Skeletal muscle satellite cell (primary cell): ENCODE data around the gene SCARB1.
"Not testable (repeated sequence)": the region's sequence is repeated elsewhere in the genome, so short reads cannot be mapped to it uniquely, and the experiment has no call there.

Experiments
- H3K27me3 ChIP-seq: 2 replicates; pipeline ENCODE4 v1.7.0; 2013; ENCODE audit warnings: low read length; ENCODE audit not compliant: control insufficient read depth, insufficient read depth
- H3K36me3 ChIP-seq: 2 replicates; pipeline ENCODE4 v1.7.0; 2013; ENCODE audit warnings: mild to moderate bottlenecking, control low read depth, low read length; ENCODE audit not compliant: insufficient read depth
- H3K4me1 ChIP-seq: 2 replicates; pipeline ENCODE4 v1.7.0; 2013; ENCODE audit warnings: low read length; ENCODE audit not compliant: control insufficient read depth, insufficient read depth
- H3K4me2 ChIP-seq: 2 replicates; pipeline ENCODE4 v1.7.0; 2013; ENCODE audit warnings: mild to moderate bottlenecking, low read length
- H3K4me3 ChIP-seq: 2 replicates; pipeline ENCODE4 v1.7.0; 2013; ENCODE audit warnings: low read length
- H3K9ac ChIP-seq: 2 replicates; pipeline ENCODE4 v1.7.0; 2013; ENCODE audit warnings: mild to moderate bottlenecking, low read depth, low read length, moderate library complexity
- H3K9me3 ChIP-seq: replicated peaks from 2 replicates; pipeline ENCODE4 v1.7.0; 2013; ENCODE audit warnings: mild to moderate bottlenecking, control low read depth, low read length

Gene SCARB1

DNA sequence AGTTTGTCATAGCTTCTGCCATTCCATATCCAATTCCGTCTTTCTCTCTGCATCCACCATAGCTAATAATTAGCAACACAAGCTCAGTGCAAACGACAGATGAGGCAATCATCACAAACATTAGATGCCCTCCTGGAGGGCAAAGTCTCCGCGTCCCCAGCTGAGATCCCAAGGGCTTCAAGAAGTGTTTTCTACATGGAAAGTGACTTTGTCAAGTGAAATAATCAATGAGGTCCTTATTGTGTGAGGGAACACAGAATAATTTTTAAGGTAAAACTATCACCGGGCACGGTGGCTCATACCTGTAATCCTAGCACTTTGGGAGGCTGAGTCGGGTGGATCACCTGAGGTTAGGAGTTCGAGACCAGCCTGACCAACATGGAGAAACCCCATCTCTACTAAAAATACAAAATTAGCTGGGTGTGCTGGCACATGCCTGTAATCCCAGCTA lies 36.7 kb upstream of the SCARB1 start:
- not testable (repeated sequence) for H3K36me3 ChIP-seq, H3K9me3 ChIP-seq, H3K4me3 ChIP-seq, H3K4me2 ChIP-seq, H3K27me3 ChIP-seq, H3K9ac ChIP-seq
- H3K4me1 ChIP-seq: peaks cover 16% of the 10 kb centered on the region

GRCh38 chr12:124898923-124899294 lies 35.2 kb upstream of the SCARB1 start:
- H3K4me3 ChIP-seq: peak overlapping the region; percentile 10
- H3K4me1 ChIP-seq: peaks cover 7% of the 10 kb centered on the region
- no peaks in the 10 kb centered on the region for H3K27me3 ChIP-seq
- H3K36me3 ChIP-seq: no peaks in the 10 kb centered on the region
- peak overlapping the region; percentile 46 for H3K4me2 ChIP-seq
- no peak overlapping the region for H3K9ac ChIP-seq
- no peaks in the 10 kb centered on the region for H3K9me3 ChIP-seq

- Histone ChIP-seq H3K9me3 (no peaks in the 10 kb centered on the region), H3K4me2 (peak overlapping the region; percentile 46), H3K9ac (no peak overlapping the region), H3K4me1 (peaks cover 7% of the 10 kb centered on the region), H3K36me3 (no peaks in the 10 kb centered on the region), H3K4me3 (no peak overlapping the region), H3K27me3 (no peaks in the 10 kb centered on the region)
These were observed 34.7 kb upstream of the SCARB1 start for GRCh38 chr12:124898200-124898922.

DNA sequence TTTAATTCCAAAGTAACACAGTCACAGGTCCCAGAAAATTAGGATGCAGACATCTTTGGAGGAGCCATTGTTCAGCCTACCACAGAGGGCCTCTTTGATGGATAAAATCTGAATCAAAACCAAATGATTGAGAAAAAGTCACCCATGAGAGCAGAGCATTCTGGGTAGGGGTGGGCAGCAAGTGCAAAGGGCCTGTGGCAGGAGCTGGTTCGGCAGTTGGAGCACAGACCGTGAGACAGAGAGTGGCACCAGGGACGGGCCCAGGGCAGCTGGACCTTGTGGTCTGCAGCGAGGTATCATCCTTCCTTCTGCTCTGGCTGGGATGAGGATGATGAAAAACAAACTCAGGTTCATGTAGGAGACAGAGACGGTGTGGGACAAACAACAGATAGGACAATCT lies 32.8 kb upstream of the SCARB1 start:
- H3K4me2 ChIP-seq: no peak overlapping the region
- no peaks in the 10 kb centered on the region for H3K27me3 ChIP-seq
- peaks cover 7% of the 10 kb centered on the region for H3K4me1 ChIP-seq
- no peak overlapping the region for H3K9ac ChIP-seq
- H3K4me3 ChIP-seq: no peak overlapping the region
- no peaks in the 10 kb centered on the region for H3K36me3 ChIP-seq
- H3K9me3 ChIP-seq: no peaks in the 10 kb centered on the region

GRCh38 chr12:124893792-124894516 lies 30.3 kb upstream of the SCARB1 start:
- H3K4me2 ChIP-seq: no peak overlapping the region
- no peaks in the 10 kb centered on the region for H3K36me3 ChIP-seq
- H3K27me3 ChIP-seq: no peaks in the 10 kb centered on the region
- H3K4me3 ChIP-seq: no peak overlapping the region
- peaks cover 7% of the 10 kb centered on the region for H3K4me1 ChIP-seq
- H3K9me3 ChIP-seq: no peaks in the 10 kb centered on the region
- H3K9ac ChIP-seq: no peak overlapping the region

DNA sequence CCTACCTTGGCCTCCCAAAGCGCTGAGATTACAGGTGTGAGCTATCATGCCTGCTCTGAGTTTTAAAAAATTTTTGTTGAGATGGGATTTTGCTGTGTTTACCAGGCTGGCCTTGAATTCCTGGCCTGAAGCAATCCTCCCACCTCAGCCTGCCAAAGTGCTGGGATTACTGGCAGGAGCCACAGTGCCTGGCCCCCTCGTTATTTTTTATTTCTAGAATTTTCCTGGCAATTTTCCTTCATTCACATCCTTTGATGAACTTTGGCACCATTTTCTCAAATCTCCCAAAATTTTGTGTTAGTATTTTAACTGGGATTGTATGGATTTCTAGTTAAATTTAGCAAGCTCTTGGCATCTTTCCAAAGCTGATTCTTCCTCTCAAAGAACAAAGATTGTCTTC lies 24.6 kb upstream of the SCARB1 start:
- H3K4me2 ChIP-seq: no peak overlapping the region
- no peaks in the 10 kb centered on the region for H3K9me3 ChIP-seq
- no peaks in the 10 kb centered on the region for H3K27me3 ChIP-seq
- H3K9ac ChIP-seq: no peak overlapping the region
- no peaks in the 10 kb centered on the region for H3K36me3 ChIP-seq
- H3K4me1 ChIP-seq: no peaks in the 10 kb centered on the region
- H3K4me3 ChIP-seq: no peak overlapping the region

GRCh38 chr12:124887766-124888165 lies 24.1 kb upstream of the SCARB1 start:
- not testable (repeated sequence) for H3K36me3 ChIP-seq, H3K4me2 ChIP-seq, H3K4me1 ChIP-seq, H3K4me3 ChIP-seq, H3K9ac ChIP-seq, H3K27me3 ChIP-seq, H3K9me3 ChIP-seq

DNA sequence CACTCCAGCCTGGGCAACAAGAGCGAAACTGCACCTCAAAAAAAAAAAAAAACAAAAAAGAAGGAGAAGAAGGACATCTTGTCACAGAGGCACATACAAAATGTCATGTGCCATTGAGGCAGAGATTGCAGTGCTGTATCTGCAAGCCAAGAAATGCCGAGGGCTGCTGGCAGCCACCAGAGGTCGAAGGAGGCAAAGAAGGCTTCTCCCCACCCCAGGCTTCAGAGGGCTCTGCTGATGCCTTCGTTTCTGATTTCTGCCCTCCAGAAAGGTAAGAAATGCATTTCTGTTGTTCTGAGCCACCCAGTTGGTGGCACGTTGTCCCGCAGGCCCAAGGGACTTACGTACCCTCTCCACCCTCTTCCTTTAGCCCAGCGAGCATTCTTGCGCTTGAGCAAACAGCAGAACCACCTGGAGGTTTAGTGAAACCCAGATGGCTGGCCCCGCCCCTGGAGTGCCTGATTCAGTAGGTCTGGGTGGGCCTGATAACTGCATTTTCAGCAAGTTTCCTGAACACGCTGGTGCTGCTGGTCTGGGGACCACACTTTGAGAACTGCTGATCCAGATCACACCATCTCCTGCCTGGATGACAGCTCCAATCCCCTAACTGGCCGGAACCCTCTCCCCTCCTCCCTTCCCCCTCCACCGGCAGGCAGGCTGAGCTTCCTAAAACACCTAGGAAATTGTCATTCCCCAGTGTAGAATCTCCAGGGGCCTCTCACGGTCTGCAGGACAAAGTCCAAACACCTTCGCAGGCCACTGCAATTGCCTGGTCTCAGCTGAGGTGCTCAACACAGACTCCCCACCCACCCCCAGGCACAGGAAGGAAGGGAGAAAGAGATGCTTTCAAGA lies 21.1 kb upstream of the SCARB1 start:
- Histone ChIP-seq H3K27me3 (no peaks in the 10 kb centered on the region), H3K4me1 (no peaks in the 10 kb centered on the region), H3K36me3 (no peaks in the 10 kb centered on the region), H3K9me3 (no peaks in the 10 kb centered on the region), H3K4me2 (no peak overlapping the region), H3K9ac (no peak overlapping the region), H3K4me3 (no peak overlapping the region)

DNA sequence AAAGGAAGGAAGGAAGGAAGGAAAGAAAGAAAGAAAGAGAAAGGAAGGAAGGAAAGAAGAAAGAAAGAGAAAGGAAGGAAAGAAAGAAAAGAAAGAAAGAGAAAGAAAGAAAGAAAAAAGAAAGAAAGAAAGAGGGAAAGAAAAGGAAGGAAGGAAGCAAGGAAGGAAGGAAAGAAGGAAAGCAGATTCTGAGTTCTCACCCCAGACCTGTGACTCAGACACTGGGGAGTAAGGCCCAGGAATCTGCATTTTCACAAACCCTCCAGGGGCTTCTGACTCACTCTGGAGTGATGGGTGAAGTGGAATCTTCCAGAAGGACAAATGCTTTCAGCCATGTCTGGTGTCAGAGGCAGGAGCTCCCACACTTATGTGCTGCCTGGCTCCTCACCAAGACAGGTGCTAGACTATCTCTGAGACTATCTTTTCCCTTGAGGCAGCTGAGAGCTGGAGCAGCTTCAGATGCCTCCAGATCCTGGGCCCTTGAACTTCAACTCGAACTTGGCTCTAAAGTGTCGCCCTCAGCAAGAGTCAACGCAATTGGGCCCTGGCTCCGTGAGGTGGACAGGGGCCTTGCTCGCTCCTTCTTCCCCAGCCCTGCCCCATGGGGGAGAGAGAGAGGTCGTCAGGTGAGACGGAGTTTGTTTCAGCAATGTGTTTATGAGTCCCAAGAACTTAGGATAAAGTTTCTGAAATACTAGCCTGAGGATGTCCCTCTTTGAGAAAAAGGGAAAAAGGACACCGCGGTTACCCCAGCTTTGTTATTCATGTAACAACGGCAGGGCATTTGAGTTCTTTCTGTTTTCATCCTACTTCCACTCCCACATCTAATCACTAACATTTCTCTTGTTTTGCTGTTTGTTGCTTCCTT lies 19.8 kb upstream of the SCARB1 start:
- Histone ChIP-seq H3K4me3 (no peak overlapping the region), H3K9ac (no peak overlapping the region), H3K4me2 (no peak overlapping the region), H3K36me3 (no peaks in the 10 kb centered on the region), H3K27me3 (no peaks in the 10 kb centered on the region), H3K4me1 (no peaks in the 10 kb centered on the region), H3K9me3 (no peaks in the 10 kb centered on the region)

DNA sequence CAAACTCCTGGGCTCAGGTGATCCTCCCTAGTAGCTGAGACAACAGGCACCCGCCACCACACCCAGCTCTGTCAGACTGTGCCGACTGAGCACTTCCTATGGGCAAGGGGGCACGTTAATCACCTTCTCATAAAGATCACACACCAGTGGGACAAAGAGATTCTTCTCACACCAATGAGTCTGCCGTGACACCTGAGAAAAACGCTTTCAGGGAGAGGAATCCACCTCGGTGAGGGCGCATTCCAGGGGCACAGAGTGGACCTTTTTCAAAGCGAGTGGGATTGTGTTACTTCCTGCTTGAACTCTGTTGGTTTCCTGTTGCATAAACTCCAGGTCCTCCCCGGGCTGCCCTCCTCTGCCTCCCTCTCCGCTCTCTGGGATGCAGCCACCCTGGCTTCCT lies 17.5 kb upstream of the SCARB1 start:
- Histone ChIP-seq H3K36me3 (no peaks in the 10 kb centered on the region), H3K4me2 (no peak overlapping the region), H3K27me3 (no peaks in the 10 kb centered on the region), H3K4me1 (no peaks in the 10 kb centered on the region), H3K9me3 (no peaks in the 10 kb centered on the region), H3K4me3 (no peak overlapping the region), H3K9ac (no peak overlapping the region)

GRCh38 chr12:124880335-124880734 lies 16.7 kb upstream of the SCARB1 start:
- H3K9ac ChIP-seq, H3K36me3 ChIP-seq, H3K4me1 ChIP-seq, H3K4me3 ChIP-seq, H3K4me2 ChIP-seq, H3K9me3 ChIP-seq, H3K27me3 ChIP-seq: not testable (repeated sequence)
